ENCODE data around the gene WDR45B. TPM values are rescaled to one million over a fixed set of nuclear protein-coding genes. Genes with fewer than 3 reads are reported as not detected.

WDR45B gene
- total and polyA plus RNA-seq, 2 donors (not counting 3 experiments of a cell fraction or from before 2014, with no cell fraction given), result 62.0 to 76.7 TPM

- intact Hi-C loops (cut with micrococcal nuclease) (no loop called here), dilution Hi-C loops (cut with MboI; ENCODE audit: extremely low pct_ligation_motif_present, low sequenced_read_pairs) (no loop called here)
- CTCF ChIA-PET, result no interaction called here
Observed at GRCh38 chr17:82665891-82666290, 17.6 kb upstream of the WDR45B start.

More at GRCh38 chr17:82665891-82666290, 17.6 kb upstream of the WDR45B start:
- Histone ChIP-seq H3K9me3 (replicated peaks; ENCODE audit: control insufficient read depth, insufficient read depth, low read length) (no peaks in the 10 kb centered on the region), H2AFZ (ENCODE audit: low read depth, low read length) (no peak overlapping the region), H3K27ac (ENCODE audit: insufficient read depth, low read depth, low read length) (no peak overlapping the region), H4K20me1 (replicated peaks; ENCODE audit: control insufficient read depth, extremely low read depth, insufficient read depth, low read length) (no peaks in the 10 kb centered on the region), H3K9me1 (replicated peaks; ENCODE audit: control insufficient read depth, extremely low read depth, insufficient read depth, low read length) (no peaks in the 10 kb centered on the region), H3K36me3 (ENCODE audit: control insufficient read depth in 2 of 2, extremely low read depth in 1 of 2, insufficient read depth in 2 of 2, low read length in 2 of 2) (no peaks in the 10 kb centered on the region), H3K79me2 (ENCODE audit: control insufficient read depth, insufficient read depth, low read length) (no peaks in the 10 kb centered on the region), H3K4me2 (ENCODE audit: insufficient read depth, low read length) (no peak overlapping the region), H3K27me3 (ENCODE audit: control insufficient read depth in 2 of 2, insufficient read depth in 2 of 2, low read length in 2 of 2) (no peaks in the 10 kb centered on the region), H3K9ac (replicated peaks; ENCODE audit: extremely low read depth, insufficient read depth, low read length) (no peak overlapping the region), H3K4me3 (replicated peaks in 1 of 3; ENCODE audit: insufficient read depth in 1 of 3, low read depth in 1 of 3, low read length in 3 of 3) (no peak overlapping the region), H3K4me1 (ENCODE audit: control insufficient read depth, extremely low read depth, insufficient read depth, low read length) (no peaks in the 10 kb centered on the region)
- DNase-seq (ENCODE audit: low read depth, low spot score) (no peak), FAIRE-seq (no peak)
- BruUV-seq (replicated peaks), result no TSS peak
- TF ChIP-seq FOS (IDR thresholded peaks at IDR 0.05; ENCODE audit: borderline replicate concordance, insufficient read depth, low read length) (no peak), EZH2 (IDR thresholded peaks at IDR 0.05; ENCODE audit: borderline replicate concordance, low read depth, low read length, severe bottlenecking) (no peak), JUN (IDR thresholded peaks at IDR 0.05; ENCODE audit: borderline replicate concordance, insufficient read depth, insufficient read length, low read depth) (no peak), CTCF (IDR thresholded peaks at IDR 0.05; ENCODE audit: extremely low read depth in 1 of 2, insufficient read depth in 1 of 2, low read depth in 1 of 2, low read length in 2 of 2) (no peak), POLR2A (IDR thresholded peaks at IDR 0.05; ENCODE audit: low read depth, low read length) (no peak), MYC (IDR thresholded peaks at IDR 0.05; ENCODE audit: low read depth, low read length) (no peak), MAX (IDR thresholded peaks at IDR 0.05; ENCODE audit: insufficient read depth, insufficient read length) (no peak), POLR2AphosphoS5 (IDR thresholded peaks at IDR 0.05; ENCODE audit: insufficient read depth, low read depth, low read length) (no peak), GATA2 (IDR thresholded peaks at IDR 0.05; ENCODE audit: insufficient read depth, insufficient read length, low read depth, low read length) (no peak)
- POLR2A ChIA-PET, result no interaction called here
